Astrocyte (in vitro differentiated cells and primary cell): Measurements from ENCODE around the gene DLGAP1.

Experiments used
- CTCF ChIP-seq: IDR thresholded peaks from 2 replicates; pipeline ENCODE4 v1.5.1; 2011; ENCODE audit warnings: low read depth, mild to moderate bottlenecking, inconsistent platforms, low read length, moderate library complexity; ENCODE audit not compliant: insufficient read depth
- EZH2 ChIP-seq: IDR thresholded peaks from 2 replicates; pipeline ENCODE4 v1.6.1; 2012; ENCODE audit warnings: mild to moderate bottlenecking, low read length, inconsistent platforms; ENCODE audit not compliant: insufficient read depth

GRCh38 chr18:3651266-3651665 lies 803.8 kb downstream of the DLGAP1 start:
- no peak for TF ChIP-seq CTCF
- TF ChIP-seq EZH2: no peak
